Hepatocyte (in vitro differentiated cells): ENCODE measurements around the gene PIGB.

Experiments used
- EZH2 ChIP-seq: fragments of 200-600 bp; sonication (generic); IDR thresholded peaks from 2 replicates; pipeline ENCODE4 v1.6.1; 2016; ENCODE audit warnings: antibody characterized with exemption, mild to moderate bottlenecking, borderline replicate concordance
- EZH2phosphoT487 ChIP-seq: fragments of 200-600 bp; sonication (generic); IDR thresholded peaks from one replicate; pipeline ENCODE4 v1.6.1; 2018; ENCODE audit warnings: antibody characterized with exemption, mild to moderate bottlenecking, low read depth, moderate library complexity; ENCODE audit not compliant: unreplicated experiment, severe bottlenecking
- TF ChIP-seq, protein P1 (sequence below): fragments of 200-600 bp; sonication (generic); IDR thresholded peaks from 2 replicates; pipeline ENCODE4 v1.5.1; 2016; ENCODE audit warnings: antibody characterized with exemption, mild to moderate bottlenecking; ENCODE audit not compliant: poor library complexity

- TF ChIP-seq, protein P1, sequence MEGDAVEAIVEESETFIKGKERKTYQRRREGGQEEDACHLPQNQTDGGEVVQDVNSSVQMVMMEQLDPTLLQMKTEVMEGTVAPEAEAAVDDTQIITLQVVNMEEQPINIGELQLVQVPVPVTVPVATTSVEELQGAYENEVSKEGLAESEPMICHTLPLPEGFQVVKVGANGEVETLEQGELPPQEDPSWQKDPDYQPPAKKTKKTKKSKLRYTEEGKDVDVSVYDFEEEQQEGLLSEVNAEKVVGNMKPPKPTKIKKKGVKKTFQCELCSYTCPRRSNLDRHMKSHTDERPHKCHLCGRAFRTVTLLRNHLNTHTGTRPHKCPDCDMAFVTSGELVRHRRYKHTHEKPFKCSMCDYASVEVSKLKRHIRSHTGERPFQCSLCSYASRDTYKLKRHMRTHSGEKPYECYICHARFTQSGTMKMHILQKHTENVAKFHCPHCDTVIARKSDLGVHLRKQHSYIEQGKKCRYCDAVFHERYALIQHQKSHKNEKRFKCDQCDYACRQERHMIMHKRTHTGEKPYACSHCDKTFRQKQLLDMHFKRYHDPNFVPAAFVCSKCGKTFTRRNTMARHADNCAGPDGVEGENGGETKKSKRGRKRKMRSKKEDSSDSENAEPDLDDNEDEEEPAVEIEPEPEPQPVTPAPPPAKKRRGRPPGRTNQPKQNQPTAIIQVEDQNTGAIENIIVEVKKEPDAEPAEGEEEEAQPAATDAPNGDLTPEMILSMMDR = no peak
- TF ChIP-seq EZH2 = no peak
- TF ChIP-seq EZH2phosphoT487 = no peak
These were observed 48.7 kb upstream of the PIGB start for GRCh38 chr15:55270291-55270690.
